HEK293T (cell line): ENCODE data around the gene GJD3.
A peak's percentile ranks its signal among the peaks of the same experiment; 100 is the strongest.
"Not testable (repeated sequence)": the region's sequence is repeated elsewhere in the genome, so short reads cannot be mapped to it uniquely, and the experiment has no call there.

Source experiments
- CTCF ChIA-PET: fragments of 350-600 bp; formaldehyde crosslinking; extraction: SDS; loops from one replicate; lab custom pipeline; 2021; ENCODE audit warnings: antibody characterized with exemption, inconsistent platforms; lab: Yijun Ruan, JAX
- POLR2A ChIA-PET: fragments of 350-600 bp; formaldehyde crosslinking; extraction: SDS; loops from one replicate; lab custom pipeline; 2020; ENCODE audit warnings: antibody characterized with exemption, inconsistent platforms; lab: Yijun Ruan, JAX
- DNase-seq: peaks from one replicate; pipeline ENCODE4 v3.0.0; 2012; ENCODE audit warnings: mixed read lengths; ENCODE audit errors: extremely low spot score
- ARNT ChIP-seq: fragments of 450-650 bp; IDR thresholded peaks from 2 replicates; pipeline ENCODE4 v1.6.1; 2017; ENCODE audit warnings: mild to moderate bottlenecking
- BHLHE40 ChIP-seq: fragments of 450-650 bp; IDR thresholded peaks from 2 replicates; pipeline ENCODE4 v1.6.1; 2016; ENCODE audit warnings: mild to moderate bottlenecking, moderate library complexity, borderline replicate concordance
- CTBP1 ChIP-seq: fragments of 450-650 bp; IDR thresholded peaks from 2 replicates; pipeline ENCODE4 v1.6.1; 2016; ENCODE audit warnings: borderline replicate concordance
- ELF4 ChIP-seq: fragments of 450-650 bp; IDR thresholded peaks from 2 replicates; pipeline ENCODE4 v1.6.1; 2017; ENCODE audit warnings: antibody characterized with exemption
- FOXA1 ChIP-seq: fragments of 450-650 bp; IDR thresholded peaks from 2 replicates; pipeline ENCODE4 v1.6.1; 2016; ENCODE audit warnings: mild to moderate bottlenecking
- FOXK2 ChIP-seq: fragments of 450-650 bp; IDR thresholded peaks from 2 replicates; pipeline ENCODE4 v1.6.1; 2016; ENCODE audit warnings: mild to moderate bottlenecking
- FOXM1 ChIP-seq: fragments of 450-650 bp; IDR thresholded peaks from 2 replicates; pipeline ENCODE4 v1.6.1; 2017; ENCODE audit warnings: mild to moderate bottlenecking, borderline replicate concordance
- HDGF ChIP-seq: fragments of 450-650 bp; IDR thresholded peaks from 2 replicates; pipeline ENCODE4 v1.6.1; 2017; ENCODE audit warnings: antibody characterized with exemption, borderline replicate concordance
- L3MBTL2 ChIP-seq: fragments of 450-650 bp; conservative IDR thresholded peaks from 2 replicates; pipeline ENCODE4 v1.6.1; 2016; ENCODE audit warnings: mild to moderate bottlenecking
- LEF1 ChIP-seq: fragments of 450-650 bp; IDR thresholded peaks from 2 replicates; pipeline ENCODE4 v1.6.1; 2017; ENCODE audit warnings: mild to moderate bottlenecking, borderline replicate concordance
- NFRKB ChIP-seq: fragments of 450-650 bp; IDR thresholded peaks from 2 replicates; pipeline ENCODE4 v1.6.1; 2016; ENCODE audit warnings: mild to moderate bottlenecking, moderate library complexity
- SP1 ChIP-seq: fragments of 450-650 bp; IDR thresholded peaks from 2 replicates; pipeline ENCODE4 v1.6.1; 2017
- SUZ12 ChIP-seq: fragments of 450-650 bp; IDR thresholded peaks from 2 replicates; pipeline ENCODE4 v1.6.1; 2016; ENCODE audit warnings: mild to moderate bottlenecking
- TARDBP ChIP-seq: fragments of 450-650 bp; IDR thresholded peaks from 2 replicates; pipeline ENCODE4 v1.6.1; 2016
- ZNF384 ChIP-seq: fragments of 450-650 bp; IDR thresholded peaks from 2 replicates; pipeline ENCODE4 v1.6.1; 2016
- TF ChIP-seq, protein P1 (sequence below): fragments of 450-650 bp; IDR thresholded peaks from 2 replicates; pipeline ENCODE4 v1.6.1; 2016

Gene GJD3

DNA sequence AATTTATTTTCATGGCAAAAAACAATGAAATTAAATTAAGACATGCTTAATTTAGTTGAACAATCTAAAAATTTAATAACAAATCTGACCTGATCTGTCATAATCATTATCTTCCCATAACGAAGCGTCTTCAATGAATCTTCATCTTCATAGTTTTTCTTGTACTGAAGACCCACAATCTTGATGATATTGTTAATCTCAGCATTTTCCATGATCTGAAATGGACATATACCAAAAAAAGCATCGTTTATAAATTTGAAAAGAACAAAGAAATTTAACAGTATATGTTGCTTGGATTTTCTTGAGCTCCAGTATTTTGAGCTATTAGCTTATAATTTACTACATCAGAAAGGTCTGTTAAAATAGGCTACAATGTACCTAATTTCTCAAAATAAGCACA lies 42.9 kb upstream of the GJD3 start:
- POLR2A ChIA-PET: interaction anchor here (4.0 kb wide), 1 partner anchor 10 kb away, joined by 30 read pairs; the partner anchor contains the start of gene TOP2A
- DNase-seq: no peak
- CTCF ChIA-PET: interaction anchor here (1.3 to 2.6 kb wide), 2 partner anchors 9 to 125 kb away, joined by 5 read pairs; no protein-coding TSS in a partner anchor
- TF ChIP-seq, protein P1, sequence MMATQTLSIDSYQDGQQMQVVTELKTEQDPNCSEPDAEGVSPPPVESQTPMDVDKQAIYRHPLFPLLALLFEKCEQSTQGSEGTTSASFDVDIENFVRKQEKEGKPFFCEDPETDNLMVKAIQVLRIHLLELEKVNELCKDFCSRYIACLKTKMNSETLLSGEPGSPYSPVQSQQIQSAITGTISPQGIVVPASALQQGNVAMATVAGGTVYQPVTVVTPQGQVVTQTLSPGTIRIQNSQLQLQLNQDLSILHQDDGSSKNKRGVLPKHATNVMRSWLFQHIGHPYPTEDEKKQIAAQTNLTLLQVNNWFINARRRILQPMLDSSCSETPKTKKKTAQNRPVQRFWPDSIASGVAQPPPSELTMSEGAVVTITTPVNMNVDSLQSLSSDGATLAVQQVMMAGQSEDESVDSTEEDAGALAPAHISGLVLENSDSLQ: no peak
- TF ChIP-seq TARDBP: no peak
- no peak for TF ChIP-seq NFRKB
- no peak for TF ChIP-seq SUZ12

DNA sequence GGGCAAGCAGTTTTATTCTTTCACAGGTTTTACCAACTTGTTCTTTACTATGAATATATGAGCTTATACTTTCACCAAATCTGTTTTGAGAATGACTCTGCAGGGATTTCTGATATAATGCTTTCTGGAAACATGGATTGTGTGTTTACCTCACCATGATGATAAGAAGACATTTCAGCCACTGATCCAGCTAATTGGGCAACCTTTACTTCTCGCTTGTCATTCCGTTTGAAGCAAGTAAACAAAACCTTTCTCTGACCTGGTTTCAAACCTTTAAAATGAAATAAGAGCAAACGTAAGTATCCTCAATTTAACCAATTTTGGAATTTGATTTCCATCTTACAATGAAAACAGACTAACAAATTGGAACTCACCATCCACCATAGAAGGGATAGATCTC lies 39.5 kb upstream of the GJD3 start:
- POLR2A ChIA-PET: interaction anchor here (0.6 to 1.3 kb wide), 2 partner anchors 14 to 18 kb away, joined by 3 to 5 read pairs; partner anchors contain the start of gene TOP2A

DNA sequence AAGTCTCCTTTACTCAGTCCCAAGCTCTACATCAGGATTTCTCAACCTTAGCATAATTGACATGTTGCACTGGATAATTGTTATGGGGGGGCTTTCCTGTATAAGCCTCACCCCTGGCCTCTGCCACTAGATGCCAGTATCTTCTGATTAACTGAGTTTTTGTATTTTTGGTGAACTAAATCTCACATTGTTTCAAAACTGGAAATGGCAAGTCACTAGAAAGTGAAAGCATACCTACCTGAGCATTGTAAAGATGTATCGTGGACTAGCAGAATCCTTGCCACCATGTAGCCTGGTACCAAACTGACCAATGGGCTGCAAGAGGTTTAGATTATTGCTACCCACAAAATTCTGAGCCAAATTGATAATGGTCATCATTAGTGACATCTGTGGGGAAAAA lies 38.1 kb upstream of the GJD3 start:
- ChIA-PET POLR2A (no interaction called here), CTCF (interaction anchor here (1.1 kb wide), 1 partner anchor 12 kb away, joined by 3 read pairs; no protein-coding TSS in a partner anchor)
- DNase-seq: no peak
- TF ChIP-seq FOXA1 (no peak), FOXK2 (no peak)
- TF ChIP-seq, protein P1: no peak

More for the DNA sequence above, 39.5 kb upstream of the GJD3 start:
- no peak for DNase-seq
- TF ChIP-seq HDGF (no peak), TARDBP (no peak), ZNF384 (no peak), ELF4 (no peak), L3MBTL2 (no peak), LEF1 (no peak), SUZ12 (no peak), ARNT (no peak), FOXM1 (no peak), FOXK2 (no peak), BHLHE40 (no peak), NFRKB (no peak)
- TF ChIP-seq, protein P1: no peak
- CTCF ChIA-PET: interaction anchor here (1.1 kb wide), 1 partner anchor 11 kb away, joined by 3 read pairs; no protein-coding TSS in a partner anchor

DNA sequence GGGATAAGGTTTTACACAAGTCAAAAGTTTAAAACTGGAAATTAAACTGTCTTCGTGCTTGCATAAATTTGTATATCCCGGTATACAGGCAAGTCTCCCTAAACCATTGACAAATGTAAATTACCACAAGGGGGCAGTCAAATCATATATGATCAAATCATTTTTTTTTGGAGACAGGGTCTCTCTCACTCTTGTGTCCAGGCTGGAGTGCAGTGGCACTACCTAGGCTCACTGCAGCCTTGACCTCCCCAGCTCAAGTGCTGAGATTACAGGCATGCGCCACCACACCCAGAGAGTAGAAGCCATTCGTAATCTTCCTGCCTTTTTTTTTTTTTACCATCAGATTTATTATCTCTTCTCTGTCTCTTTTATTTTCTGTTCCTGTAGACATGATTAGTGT lies 34.6 kb upstream of the GJD3 start:
- ChIA-PET POLR2A (no interaction called here), CTCF (interaction anchor here (0.7 to 2.0 kb wide), 3 partner anchors 9 to 17 kb away, joined by 4 to 6 read pairs (median 5); no protein-coding TSS in a partner anchor)
- TF ChIP-seq LEF1: no peak
- TF ChIP-seq FOXA1: no peak
- TF ChIP-seq FOXK2: no peak
- TF ChIP-seq, protein P1: no peak
- TF ChIP-seq ZNF384: no peak
- no peak for TF ChIP-seq CTBP1
- TF ChIP-seq FOXM1: no peak
- TF ChIP-seq ELF4: no peak
- TF ChIP-seq HDGF: no peak
- no peak for TF ChIP-seq TARDBP
- no peak for TF ChIP-seq ARNT
- TF ChIP-seq BHLHE40: no peak
- DNase-seq: peak; percentile 9

DNA sequence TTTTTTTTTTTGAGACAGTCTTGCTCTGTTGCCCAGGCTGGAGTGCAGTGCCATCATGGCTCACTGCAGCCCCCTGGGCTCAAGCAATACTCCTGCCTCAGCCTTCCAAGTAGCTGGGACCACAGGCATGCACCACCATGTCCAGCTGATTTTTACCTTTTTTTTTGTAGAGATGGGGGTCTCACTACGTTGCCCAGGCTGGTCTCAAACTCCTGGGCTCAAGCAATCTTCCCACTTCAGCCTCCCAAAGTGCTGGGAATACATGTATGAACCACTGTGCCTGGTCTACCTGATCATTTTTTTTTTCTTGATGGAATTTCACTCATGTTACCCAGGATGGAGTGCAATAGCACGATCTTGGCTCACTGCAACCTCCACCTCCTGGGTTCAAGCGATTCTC lies 22.0 kb upstream of the GJD3 start:
- not testable (repeated sequence) for DNase-seq
- POLR2A ChIA-PET: interaction anchor here (0.6 to 1.1 kb wide), 4 partner anchors 17 to 31 kb away, joined by 3 to 5 read pairs (median 4); partner anchors contain the start of gene TOP2A
- CTCF ChIA-PET: interaction anchor here (0.6 to 0.7 kb wide), 2 partner anchors 102 to 146 kb away, joined by 3 read pairs; no protein-coding TSS in a partner anchor

DNA sequence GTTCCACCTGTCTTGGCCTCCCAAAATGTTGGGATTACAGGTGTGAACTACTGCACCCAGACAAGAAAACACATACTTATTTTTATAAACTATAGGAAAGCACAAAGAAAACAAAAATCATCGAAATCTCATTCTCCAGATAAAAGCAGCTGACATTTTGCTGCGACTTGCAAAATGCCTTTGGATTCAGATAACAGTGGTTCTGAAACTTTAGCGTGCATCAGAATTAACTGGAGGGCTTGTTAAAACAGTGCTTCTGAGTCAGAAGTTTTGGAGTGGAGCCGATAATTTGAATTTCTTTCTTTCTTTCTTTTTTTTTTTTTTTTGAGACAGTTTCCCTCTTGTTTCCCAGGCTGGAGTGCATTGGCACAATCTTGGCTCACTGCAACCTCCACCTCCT lies 17.7 kb upstream of the GJD3 start:
- CTCF ChIA-PET: interaction anchor here (0.7 kb wide), 1 partner anchor 17 kb away, joined by 3 read pairs; no protein-coding TSS in a partner anchor
- no peak for DNase-seq
- POLR2A ChIA-PET: interaction anchor here (1.5 to 2.4 kb wide), 2 partner anchors 11 to 35 kb away, joined by 3 to 10 read pairs; partner anchors contain the start of gene TOP2A
- TF ChIP-seq NFRKB (no peak), ZNF384 (no peak), LEF1 (no peak), BHLHE40 (no peak), SP1 (no peak), TARDBP (no peak), HDGF (no peak), SUZ12 (no peak), L3MBTL2 (no peak), FOXM1 (no peak), FOXK2 (no peak), CTBP1 (no peak), ARNT (no peak), FOXA1 (no peak), ELF4 (no peak)
- TF ChIP-seq, protein P1: no peak
